Gastroesophageal sphincter (tissue), 4 donors: Measurements from ENCODE around the gene TMX3. TPM values are rescaled to one million over a fixed set of nuclear protein-coding genes. Genes with fewer than 3 reads are reported as not detected.
A peak's percentile ranks its signal among the peaks of the same experiment; 100 is the strongest.

Experiments used
- ATAC-seq: fragments of 150-250 bp; one replicate; pipeline ENCODE4 v1.9.1; 2016; ENCODE audit warnings: mild to moderate bottlenecking, moderate library complexity
- H3K27ac ChIP-seq, 4 donors: fragments of 200-600 bp; sonication (generic) in 3 of 4; 1 replicate in 3 of 4; 2 replicates in 1 of 4; pipeline ENCODE4 v1.5.1; 2016 to 2019
- H3K27me3 ChIP-seq: fragments of 200-600 bp; sonication (generic); one replicate; pipeline ENCODE4 v1.5.1; 2019
- H3K36me3 ChIP-seq, 2 donors: fragments of 200-600 bp; sonication (generic); one replicate each; pipeline ENCODE4 v1.5.1; 2019; ENCODE audit warnings: control low read depth in 1 of 2
- H3K4me1 ChIP-seq, 3 donors: fragments of 200-600 bp; sonication (generic); 1 replicate in 2 of 3; 2 replicates in 1 of 3; pipeline ENCODE4 v1.5.1; 2016 to 2019; ENCODE audit warnings: control low read depth in 2 of 3
- H3K4me3 ChIP-seq, 2 donors: fragments of 200-600 bp; sonication (generic); one replicate each; pipeline ENCODE4 v1.5.1; 2019; ENCODE audit warnings: mild to moderate bottlenecking in 1 of 2, moderate library complexity in 1 of 2
- H3K9me3 ChIP-seq, 3 donors: fragments of 200-600 bp; sonication (generic); one replicate each; pipeline ENCODE4 v1.5.1; 2017 to 2019; ENCODE audit warnings: control low read depth in 2 of 3
- CTCF ChIP-seq, 4 experiments: fragments of 200-600 bp in 2 of 4; fragments of 450-650 bp in 2 of 4; sonication (generic) in 1 of 4; IDR thresholded peaks; one replicate each; pipeline ENCODE4 v1.5.1; 2017 to 2019; ENCODE audit warnings: antibody characterized with exemption in 4 of 4, mild to moderate bottlenecking in 2 of 4, moderate library complexity in 2 of 4
- EP300 ChIP-seq: sonication (generic); formaldehyde crosslinking; IDR thresholded peaks from one replicate; pipeline ENCODE4 v1.6.1; 2017; ENCODE audit warnings: antibody characterized with exemption, mild to moderate bottlenecking
- POLR2A ChIP-seq, 2 donors: fragments of 450-650 bp; IDR thresholded peaks; one replicate each; pipeline ENCODE4 v1.6.1; 2017; ENCODE audit warnings: antibody characterized with exemption in 2 of 2, mild to moderate bottlenecking in 2 of 2, moderate library complexity in 1 of 2
- POLR2AphosphoS5 ChIP-seq: sonication (generic); formaldehyde crosslinking; IDR thresholded peaks from one replicate; pipeline ENCODE4 v1.6.1; 2017; ENCODE audit warnings: antibody characterized with exemption
- WGBS, 2 donors: methylation state at CpG; one replicate each; pipeline ENCODE4 v1.1.5; 2018; ENCODE audit warnings: low coverage in 1 of 2; 5-methylcytosine and 5-hydroxymethylcytosine counted together
- total RNA-seq, 4 donors: library from RNA; depleted of rRNA; stranded (reverse); fragments of >200 nt; gene quantifications; one replicate each; pipeline ENCODE4 v1.1.0, GENCODE V29; 2016

TMX3 gene
- total RNA-seq, 4 donors from 2014 or later: 30.5 to 43.3 (median 33.3) TPM

GRCh38 chr18:68724021-68724420, 9.1 kb upstream of the TMX3 start:
- 87 to 93% methylated on average over 2 to 4 of the region's 4 CpGs for WGBS, 2 donors
- no peak for ATAC-seq
- Histone ChIP-seq H3K27me3 (no peaks in the 10 kb centered on the region), H3K36me3 (no peaks in the 10 kb centered on the region), H3K27ac (no peak overlapping the region), H3K4me3 (no peak overlapping the region), H3K9me3 (no peaks in the 10 kb centered on the region), H3K4me1 (no peaks in the 10 kb centered on the region)
- no peak for TF ChIP-seq CTCF (IDR thresholded peaks at IDR 0.05)
- no peak for TF ChIP-seq EP300
- no peak for TF ChIP-seq POLR2AphosphoS5
- no peak for TF ChIP-seq POLR2A (IDR thresholded peaks at IDR 0.05)

- Histone ChIP-seq H3K27ac (no peak overlapping the region), H3K9me3 (no peaks in the 10 kb centered on the region), H3K27me3 (no peaks in the 10 kb centered on the region), H3K36me3 (no peaks in the 10 kb centered on the region), H3K4me1 (no peaks in the 10 kb centered on the region), H3K4me3 (no peak overlapping the region)
- ATAC-seq: no peak
- no peak for TF ChIP-seq CTCF (IDR thresholded peaks at IDR 0.05)
- TF ChIP-seq EP300: no peak
- no peak for TF ChIP-seq POLR2AphosphoS5
- no peak for TF ChIP-seq POLR2A (IDR thresholded peaks at IDR 0.05)
- no CpG with 5 or more reads among the region's 3 CpGs for WGBS, 2 donors
Measured at GRCh38 chr18:68723539-68723938, 8.6 kb upstream of the TMX3 start.

DNA sequence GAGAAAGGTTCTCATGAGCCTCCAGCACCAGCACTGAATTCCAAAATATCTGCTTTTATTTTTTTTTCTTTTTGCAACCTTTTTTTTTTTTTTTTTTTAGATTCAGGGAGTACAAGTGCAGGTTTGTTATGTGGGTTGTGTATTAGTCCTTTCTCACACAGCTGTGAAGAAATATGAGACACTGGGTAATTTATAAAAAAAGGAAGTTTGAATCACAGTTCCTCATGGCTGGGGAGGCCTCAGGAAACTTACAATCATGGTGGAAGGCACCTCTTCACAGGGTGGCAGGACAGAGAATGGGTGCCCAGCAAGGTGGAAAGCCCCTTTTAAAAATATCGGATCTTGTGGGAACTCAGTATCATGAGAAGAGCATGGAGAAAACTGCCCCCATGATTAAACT, 7.9 kb upstream of the TMX3 start:
- TF ChIP-seq POLR2A (IDR thresholded peaks at IDR 0.05): no peak
- 100% methylated on average over 1 of the region's 1 CpG for WGBS, 2 donors
- H3K27ac ChIP-seq: no peak overlapping the region
- H3K36me3 ChIP-seq: no peaks in the 10 kb centered on the region
- no peak overlapping the region for H3K4me3 ChIP-seq
- no peaks in the 10 kb centered on the region for H3K9me3 ChIP-seq
- no peaks in the 10 kb centered on the region for H3K27me3 ChIP-seq
- ATAC-seq: no peak
- H3K4me1 ChIP-seq: no peaks in the 10 kb centered on the region

DNA sequence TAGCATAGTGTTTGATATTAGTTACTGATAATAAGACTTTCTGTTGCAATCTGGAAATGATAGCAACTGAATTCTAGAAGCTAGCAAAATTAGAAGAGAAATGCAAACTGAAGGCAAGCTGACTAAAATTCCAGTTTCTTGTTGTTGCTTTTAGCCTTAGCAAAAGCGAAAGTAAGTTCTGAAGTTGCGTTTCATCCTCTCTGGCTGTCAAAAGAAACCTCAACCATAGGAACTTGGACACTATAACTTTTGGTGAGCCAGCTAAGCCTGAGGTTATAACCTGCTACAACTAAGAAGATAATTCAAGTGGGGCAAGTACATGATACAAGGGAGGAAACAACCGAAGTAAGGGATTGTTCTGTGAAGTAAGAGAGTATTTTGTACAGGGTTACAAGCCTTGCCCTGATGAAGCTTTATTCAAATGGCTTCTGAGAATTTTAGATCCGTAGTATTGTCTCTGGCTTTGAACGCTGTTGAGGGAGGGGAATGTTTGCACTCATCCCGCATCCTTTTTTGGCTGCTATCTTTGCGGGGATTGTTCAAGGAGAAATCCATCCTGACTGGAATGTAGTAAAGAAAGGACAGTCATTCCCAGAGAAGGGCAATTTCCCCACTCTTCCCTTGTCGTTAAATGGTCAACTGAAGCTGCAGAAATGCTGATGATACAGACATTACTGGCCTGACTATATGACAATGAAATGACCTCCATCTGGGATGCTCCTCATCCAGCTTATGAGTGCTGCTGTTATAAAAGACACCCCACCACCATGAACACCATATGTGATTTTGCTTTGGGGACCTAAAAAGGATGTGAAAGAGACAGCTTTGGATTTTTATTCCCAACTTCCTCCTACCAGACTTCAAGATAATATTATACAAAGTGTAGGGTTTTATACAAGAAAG, 7.0 kb upstream of the TMX3 start:
- peak overlapping the region; percentile 32 to 38 for H3K4me3 ChIP-seq
- no peaks in the 10 kb centered on the region for H3K36me3 ChIP-seq
- WGBS, 2 donors: 51 to 61% methylated on average over 6 to 8 of the region's 8 CpGs
- peak overlapping the region in 3 of 4 donors; percentile 44 to 64 (median 54) for H3K27ac ChIP-seq
- H3K4me1 ChIP-seq: no peaks in the 10 kb centered on the region
- ATAC-seq: peak; percentile 48
- TF ChIP-seq EP300 (no peak), CTCF (IDR thresholded peaks at IDR 0.05) (no peak), POLR2A (IDR thresholded peaks at IDR 0.05) (no peak), POLR2AphosphoS5 (no peak)
- H3K9me3 ChIP-seq: no peaks in the 10 kb centered on the region
- H3K27me3 ChIP-seq: no peaks in the 10 kb centered on the region

GRCh38 chr18:68714366-68714711, 569 bp downstream of the TMX3 start:
- peaks cover 4 to 28% of the 10 kb centered on the region in 2 donors for H3K36me3 ChIP-seq
- peak overlapping the region; percentile 58 to 84 (median 80) for H3K27ac ChIP-seq
- peaks cover 3 to 33% (median 4%) of the 10 kb centered on the region in 3 donors for H3K4me1 ChIP-seq
- TF ChIP-seq POLR2A (IDR thresholded peaks at IDR 0.05) (no peak), CTCF (IDR thresholded peaks at IDR 0.05) (no peak), EP300 (no peak), POLR2AphosphoS5 (no peak)
- WGBS, 2 donors: 0% methylated on average over 6 to 13 of the region's 14 CpGs
- H3K27me3 ChIP-seq: no peaks in the 10 kb centered on the region
- peak; percentile 7 for ATAC-seq
- H3K9me3 ChIP-seq: no peaks in the 10 kb centered on the region
- peak overlapping the region; percentile 88 to 93 for H3K4me3 ChIP-seq
